Stimulated activated naive CD4-positive, alpha-beta T cell treated with Interleukin-2 at 50 U/mL for 16 hours (primary cell): ENCODE results near the gene MSL1.

Source experiments
- DNase-seq: peaks from one replicate; lab custom pipeline; 2025; lab: John Stamatoyannopoulos, UW

The MSL1 gene

DNA sequence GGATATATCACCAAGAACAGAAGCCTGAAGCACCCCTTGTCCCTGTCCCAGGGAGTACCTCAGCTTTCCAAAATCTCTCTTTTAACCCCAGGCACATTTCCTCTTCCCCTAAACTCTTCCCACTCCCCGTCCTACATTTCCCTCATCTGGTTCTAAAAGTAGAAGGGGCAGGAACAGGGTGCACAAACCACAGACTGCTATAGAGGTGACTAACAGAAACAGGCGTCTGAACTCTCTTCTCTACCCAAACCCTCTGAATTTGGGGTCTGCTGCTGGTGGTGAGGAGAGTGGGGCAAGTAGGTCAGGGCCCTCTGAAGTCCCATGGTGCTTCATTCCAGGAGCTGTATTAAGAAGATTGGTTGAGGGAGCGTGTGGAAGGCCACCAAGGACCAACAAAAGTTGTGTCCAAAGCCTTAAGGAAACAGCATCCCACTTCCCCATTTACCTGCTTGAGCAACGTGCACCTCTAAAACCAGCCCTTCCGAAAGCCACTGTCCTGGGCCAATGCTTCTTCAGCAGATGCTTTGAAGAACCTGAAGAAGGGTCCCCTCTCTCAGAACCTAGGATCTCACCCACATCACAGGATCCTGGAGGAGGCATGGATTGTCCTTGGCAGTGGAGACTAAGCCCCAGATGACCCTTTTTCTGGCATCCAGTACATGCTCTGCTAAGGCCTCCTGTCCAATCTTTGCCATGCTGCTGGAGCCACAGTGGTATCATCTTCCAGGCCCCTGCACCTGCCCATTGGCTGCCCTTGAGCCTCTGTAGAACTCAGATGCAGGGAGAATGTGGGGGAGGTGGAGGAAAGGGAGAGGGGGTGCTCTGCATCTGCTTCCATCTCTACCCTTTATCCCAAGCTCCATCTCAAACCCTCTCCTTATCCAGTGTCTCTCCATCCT, 15.7 kb upstream of the MSL1 start:
- DNase-seq = no peak

DNA sequence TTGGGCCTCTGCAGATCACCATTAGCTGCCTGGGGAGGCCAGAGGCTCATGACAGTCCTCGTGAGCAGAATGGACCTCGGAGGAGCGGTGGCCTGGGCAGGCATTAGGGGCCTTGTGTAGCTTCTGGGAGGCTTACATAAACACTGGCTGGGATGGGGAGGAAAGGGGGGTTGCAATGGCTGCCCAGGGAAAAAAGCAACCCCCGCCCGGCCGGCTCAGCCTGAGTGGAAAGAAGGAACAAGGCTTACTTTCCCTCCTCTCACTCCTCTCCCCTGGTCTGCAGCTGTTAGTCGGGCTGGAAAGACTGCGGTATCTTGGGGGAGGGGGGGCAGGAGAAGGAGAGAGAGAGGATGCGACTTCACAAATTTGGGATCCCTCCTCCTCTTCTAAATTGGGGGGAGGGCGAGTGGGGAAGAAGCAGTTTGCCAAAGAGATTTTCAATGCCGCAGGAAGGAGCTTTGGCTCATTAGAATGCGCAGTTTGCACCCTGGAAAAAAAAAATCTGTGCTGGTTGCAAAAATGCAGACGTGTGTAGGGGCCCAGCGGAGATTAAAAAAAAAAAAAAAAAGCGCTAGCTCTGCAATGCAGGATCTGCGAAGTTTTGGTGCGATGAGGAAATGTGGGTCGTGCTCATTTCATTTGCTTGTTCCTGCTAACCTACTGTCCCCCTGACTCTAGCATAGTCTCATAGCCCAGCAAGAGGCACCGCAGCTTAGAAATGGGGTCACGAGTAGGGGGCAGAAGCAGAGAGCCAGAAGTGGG, 14.8 kb upstream of the MSL1 start:
- DNase-seq = no peak

- DNase-seq = no peak
These were observed 14.1 kb upstream of the MSL1 start for GRCh38 chr17:40107522-40108174.

DNA sequence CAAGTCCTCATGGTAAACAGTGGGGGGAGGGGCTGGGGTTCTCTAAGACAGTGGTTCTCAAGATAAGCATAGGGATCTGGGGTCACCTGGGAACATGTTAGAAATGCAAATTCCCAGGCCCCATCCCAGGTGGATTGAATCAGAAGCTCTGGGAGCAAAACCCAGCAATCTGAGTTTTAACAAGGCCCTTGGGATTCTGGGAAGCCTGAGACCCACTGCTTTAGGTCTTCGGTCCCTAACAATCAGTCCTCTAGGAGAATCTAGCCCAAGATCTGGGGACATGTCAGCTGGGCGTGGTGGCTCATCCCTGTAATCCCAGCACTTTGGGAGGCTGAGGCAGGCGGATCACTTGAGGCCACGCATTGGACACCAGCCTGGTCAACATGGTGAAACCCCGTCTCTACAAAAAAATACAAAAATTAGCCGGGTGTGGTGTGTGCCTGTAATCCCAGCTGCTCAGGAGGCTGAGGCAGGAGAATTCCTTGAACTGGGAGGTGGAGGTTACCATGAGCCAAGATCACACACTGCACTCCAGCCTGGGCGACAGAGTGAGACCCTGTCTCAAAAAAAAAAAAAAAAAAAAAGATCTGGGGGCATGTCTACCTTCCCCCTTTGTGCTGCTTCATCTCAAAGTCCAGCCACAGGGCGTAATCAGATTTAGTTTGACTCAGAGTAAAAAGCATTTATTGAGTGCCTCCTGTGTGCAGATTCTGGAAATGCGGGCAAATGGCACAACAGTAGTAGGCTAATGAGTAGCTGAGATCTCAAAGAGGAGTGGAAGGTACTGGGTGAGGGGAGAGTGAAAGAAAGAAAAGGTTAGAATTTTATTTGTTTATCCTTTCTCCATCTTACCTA, 12.6 kb upstream of the MSL1 start:
- DNase-seq = no peak

GRCh38 chr17:40110026-40110845, 11.5 kb upstream of the MSL1 start:
- DNase-seq = no peak

DNA sequence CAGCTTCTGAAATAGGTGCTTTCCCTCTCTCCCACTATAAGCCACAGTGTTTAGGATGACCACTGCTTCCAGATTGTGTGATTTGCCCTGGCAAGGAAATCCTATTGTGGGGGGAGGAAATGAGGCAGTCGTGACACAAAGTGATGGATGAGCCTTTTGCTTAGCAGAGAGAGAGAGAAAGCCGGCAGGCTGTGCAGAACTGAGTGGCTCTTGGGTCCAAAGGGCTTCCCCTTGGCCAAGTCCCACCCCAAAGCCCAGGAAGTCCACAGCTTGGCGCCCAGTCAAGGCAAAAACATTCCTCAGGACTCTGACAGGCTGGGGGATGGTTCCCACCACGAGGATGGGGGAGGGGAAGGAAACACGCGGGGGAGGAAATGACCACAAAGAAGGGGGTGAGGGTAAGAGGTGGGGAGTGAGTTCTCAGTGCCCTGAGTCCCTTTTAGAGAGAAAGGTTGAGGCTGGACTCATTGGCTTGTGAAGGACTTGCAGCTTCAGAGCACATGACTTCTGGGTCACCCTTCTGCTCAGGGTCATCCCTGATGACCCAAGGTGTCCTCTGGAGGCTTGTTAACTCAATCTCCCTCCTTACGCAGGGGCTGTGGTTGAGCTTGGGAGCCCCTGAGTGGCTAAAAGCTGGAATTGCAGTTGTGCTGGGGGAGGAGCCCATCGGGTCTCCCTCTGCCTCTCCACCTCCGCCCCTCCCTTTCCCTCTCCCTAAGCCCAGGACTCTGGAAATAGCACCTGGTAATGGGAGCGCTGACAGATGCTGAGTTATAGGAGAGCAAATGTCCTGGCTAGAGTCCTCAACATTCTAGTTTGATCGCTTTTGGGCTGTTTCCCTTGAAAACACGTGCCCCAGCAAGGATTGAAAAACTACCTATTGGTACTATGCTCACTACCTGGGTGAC, 10.3 kb upstream of the MSL1 start:
- DNase-seq = peak; percentile 66

DNA sequence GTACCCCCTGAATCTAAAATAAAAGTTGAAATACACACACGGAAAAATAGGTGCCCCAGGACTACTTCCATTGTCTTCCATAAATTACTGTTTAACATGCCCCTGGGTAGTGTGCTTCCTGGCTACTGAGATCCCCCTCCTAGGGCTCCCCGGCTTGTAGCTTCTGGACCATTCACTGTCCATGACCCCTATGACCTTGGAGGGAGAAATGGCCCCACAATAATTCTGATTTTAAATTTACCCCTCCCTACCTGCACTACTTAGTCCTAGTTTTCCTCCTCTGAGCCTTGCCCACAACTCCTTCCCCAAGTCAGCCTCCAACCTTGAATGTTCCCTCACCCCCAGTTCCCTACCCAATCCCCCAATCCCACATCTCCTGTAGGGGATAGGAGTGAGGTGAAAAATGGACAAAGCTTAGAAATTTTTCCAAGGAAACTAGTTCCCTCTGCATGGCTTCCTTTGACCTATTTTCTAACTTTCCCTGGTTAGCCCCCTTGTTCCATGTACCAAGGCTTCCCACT, 9.5 kb upstream of the MSL1 start:
- no peak for DNase-seq

- DNase-seq = no peak
These were observed 9.1 kb upstream of the MSL1 start for GRCh38 chr17:40112718-40113109.

DNA sequence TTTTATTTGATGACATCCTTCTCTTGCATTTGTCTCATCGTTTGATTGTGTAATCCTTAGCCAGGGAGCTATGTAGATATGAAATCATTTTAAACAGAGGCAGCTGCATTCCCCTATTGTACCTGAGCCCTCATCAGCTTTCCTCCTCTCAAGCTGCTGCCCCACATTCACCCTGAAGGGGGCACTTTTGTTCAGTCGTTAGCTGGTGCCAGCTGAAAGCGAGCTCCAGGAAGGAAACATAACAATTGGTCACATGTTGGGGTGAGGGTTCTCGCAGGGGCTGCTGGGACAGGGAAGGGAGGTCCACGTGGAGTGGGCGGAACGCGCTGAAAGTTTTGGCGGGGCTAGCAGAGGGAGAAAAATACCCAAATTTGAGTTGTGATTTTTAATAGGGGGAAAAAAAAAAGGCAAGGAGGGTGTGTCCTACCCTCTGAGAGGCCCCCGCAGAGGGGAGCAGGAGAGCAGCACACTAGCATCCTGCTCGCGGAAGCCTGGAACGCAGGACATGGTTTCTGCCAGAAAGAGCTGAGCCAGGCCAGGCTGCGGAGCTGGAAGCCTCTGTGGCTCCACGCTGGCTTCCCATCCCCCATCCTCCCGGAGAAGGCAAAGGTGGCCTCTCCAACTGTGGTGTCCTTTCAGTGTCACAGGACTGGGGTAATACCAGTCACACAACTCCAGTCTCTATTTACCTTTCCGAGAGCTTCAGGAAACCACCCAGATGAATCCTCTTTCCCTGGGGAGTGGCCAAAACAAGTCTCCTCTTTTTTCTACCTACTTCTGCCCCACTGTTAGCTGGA, 8.5 kb upstream of the MSL1 start:
- peak; percentile 92 for DNase-seq

DNA sequence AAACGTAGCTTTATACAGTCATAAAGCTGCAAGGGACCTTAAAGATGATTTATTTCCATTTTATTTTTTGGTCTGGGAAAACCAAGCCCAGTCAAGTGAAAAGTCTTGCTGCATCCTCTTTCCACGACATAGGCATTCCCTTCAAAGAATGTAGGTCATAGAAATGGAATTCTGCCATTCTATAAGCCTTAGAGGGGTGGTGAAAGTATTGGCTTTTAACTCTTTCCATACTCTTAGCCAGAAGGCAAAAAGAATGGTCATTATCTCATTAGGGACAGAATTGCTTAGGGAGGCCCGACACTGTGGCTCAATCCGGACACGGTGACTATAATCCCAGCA, 7.9 kb upstream of the MSL1 start:
- DNase-seq = no peak

DNA sequence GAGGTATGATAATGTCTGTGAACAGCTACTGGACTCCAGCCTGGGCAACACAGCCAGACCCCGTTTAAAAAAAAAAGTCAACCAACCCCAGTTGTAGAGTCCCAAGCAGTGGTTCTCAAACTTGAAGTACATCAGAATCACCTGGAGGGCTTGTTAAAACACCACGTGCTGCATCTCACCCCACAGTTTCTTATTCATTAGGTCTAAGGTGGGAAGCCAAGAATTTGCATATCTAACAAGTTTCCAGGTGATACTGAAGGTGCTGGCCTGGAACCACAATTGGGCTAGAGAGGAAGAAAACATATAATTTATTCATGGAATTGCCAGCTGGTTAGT, 6.7 kb upstream of the MSL1 start:
- DNase-seq = no peak

- peak; percentile 53 for DNase-seq
These were observed 596 bp downstream of the MSL1 start for GRCh38 chr17:40122136-40122998.

DNA sequence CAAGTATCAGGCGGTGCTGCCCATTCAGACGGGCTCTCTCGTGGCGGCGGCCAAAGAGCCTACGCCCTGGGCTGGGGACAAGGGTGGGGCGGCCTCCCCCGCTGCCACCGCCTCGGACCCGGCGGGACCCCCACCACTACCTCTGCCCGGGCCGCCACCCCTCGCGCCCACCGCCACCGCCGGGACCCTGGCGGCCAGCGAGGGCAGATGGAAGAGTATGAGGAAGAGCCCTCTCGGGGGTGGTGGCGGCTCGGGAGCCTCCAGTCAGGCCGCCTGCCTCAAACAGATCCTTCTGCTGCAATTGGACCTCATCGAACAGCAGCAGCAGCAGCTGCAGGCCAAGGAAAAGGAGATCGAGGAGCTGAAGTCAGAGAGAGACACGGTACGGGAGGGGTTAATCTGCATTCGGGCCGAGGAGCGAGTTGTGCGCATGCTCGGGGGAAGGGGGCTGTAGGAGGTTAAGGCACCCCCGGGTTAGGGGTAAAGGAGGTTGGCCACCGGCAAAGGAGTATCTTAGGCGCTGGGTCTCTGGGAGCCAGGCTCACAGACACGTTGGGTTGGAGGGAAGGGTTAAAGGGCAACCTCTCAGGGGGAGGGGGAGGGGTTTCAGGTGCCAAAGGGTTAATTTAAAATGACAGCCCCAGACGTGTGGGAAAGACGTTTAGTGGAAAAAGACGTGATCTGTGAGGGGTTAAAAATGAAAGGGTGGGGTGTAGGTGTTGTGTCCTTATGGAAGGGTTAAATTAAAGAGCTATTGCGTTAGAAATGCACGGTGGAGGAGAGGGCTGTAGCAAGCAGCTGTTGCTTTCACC, 1.4 kb downstream of the MSL1 start:
- DNase-seq = peak; percentile 57

DNA sequence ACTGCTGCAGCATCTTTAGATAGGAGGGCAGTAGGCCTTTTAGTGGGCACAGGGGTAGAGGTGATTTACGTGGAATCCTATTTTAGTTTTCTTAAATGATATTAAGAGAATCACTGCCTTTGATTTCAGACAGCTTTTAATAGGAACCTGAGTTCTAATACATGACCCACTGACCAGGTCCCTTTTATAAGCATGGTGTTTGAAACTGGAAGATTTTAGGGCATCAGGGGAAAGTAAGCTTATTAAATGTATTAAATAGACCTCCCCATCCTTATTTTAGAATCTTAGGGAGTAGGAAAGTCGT, 2.0 kb downstream of the MSL1 start:
- no peak for DNase-seq

DNA sequence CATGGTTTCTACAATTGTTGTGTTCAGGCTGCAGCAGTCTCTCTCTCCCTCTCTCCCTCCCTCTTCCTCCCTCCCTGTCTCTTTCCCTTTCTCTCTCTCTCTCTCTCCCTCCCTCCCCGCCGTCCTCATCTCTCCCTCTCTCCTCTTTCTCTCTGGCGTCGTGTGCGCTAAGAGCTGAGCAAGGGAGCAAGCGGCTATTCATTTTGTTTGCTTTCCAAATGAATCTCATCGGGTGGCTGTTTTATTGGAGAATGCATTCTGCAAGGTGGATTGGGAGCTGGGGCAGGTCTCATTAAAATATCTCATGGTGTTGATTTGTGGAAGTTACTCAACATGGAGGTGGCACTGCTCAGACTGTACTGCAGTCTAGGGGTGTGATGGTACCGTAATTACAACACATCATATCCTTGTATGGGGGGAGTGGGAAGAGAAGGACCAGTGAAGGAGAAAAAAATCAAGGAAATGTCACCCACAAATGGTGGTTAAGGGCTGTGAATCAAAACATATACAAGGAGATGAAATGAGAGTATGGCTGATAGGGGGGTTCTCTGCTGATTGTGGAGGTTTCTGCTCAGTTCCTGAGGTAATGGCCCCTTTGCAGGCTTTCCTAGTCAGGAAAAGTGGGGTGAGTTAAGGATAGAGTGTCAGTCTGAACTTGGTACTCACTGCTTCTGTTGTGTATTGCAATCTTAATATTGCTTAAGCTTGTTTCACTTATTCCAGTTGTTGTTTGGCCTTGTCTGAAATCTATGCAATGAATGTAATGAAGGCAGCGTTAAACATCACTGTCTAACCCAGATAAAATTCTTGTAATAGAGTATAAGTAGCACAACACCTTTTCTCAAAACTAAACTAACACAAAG, 2.7 kb downstream of the MSL1 start:
- DNase-seq = no peak

GRCh38 chr17:40129498-40129897, 7.7 kb downstream of the MSL1 start:
- DNase-seq = no peak
